Measurements from ENCODE around the gene HOXD4.

Gene HOXD4

GRCh38 chr2:176154576-176155252 lies 3.4 kb downstream of the HOXD4 start:
- Histone ChIP-seq H3K4me1 (ENCODE audit: control insufficient read depth, insufficient read depth, low read length) (peaks cover 17% of the 10 kb centered on the region), H3K36me3 (ENCODE audit: control insufficient read depth in 2 of 2, insufficient read depth in 1 of 2, low read length in 2 of 2) (peaks cover 0 to 40% of the 10 kb centered on the region in 2 experiments; a peak in 1 of 3 replicates), H3K9me3 (ENCODE audit: control insufficient read depth, insufficient read depth, low read depth, low read length) (no peaks in the 10 kb centered on the region), H3K27ac (ENCODE audit: extremely low read depth, low read depth, low read length) (no peak overlapping the region), H3K4me3 (ENCODE audit: low read depth, low read length) (no peak overlapping the region)
- ChIA-PET POLR2A (interaction anchor here (0.6 kb wide), 1 partner anchor 36 kb away, joined by 5 read pairs; no protein-coding TSS in a partner anchor), CTCF (interaction anchor here (0.6 to 2.9 kb wide), 5 partner anchors 12 to 300 kb away, joined by 3 to 17 read pairs (median 3); no protein-coding TSS in a partner anchor)
- TF ChIP-seq ZNF544 (tag by site-specific recombination; IDR thresholded peaks at IDR 0.05) (no peak), GLI2 (tag by site-specific recombination; IDR thresholded peaks at IDR 0.05; ENCODE audit: borderline replicate concordance, low read depth) (no peak), ZNF354C (tag by site-specific recombination; IDR thresholded peaks at IDR 0.05; ENCODE audit: borderline replicate concordance, low read depth) (no peak), PBX3 (CRISPR knock-in tag; IDR thresholded peaks at IDR 0.05) (no peak), ZBTB8A (tag by site-specific recombination; IDR thresholded peaks at IDR 0.05) (no peak), PRDM10 (tag by site-specific recombination; IDR thresholded peaks at IDR 0.05) (peak; percentile 65; the same call in 1 of the 2 replicates), WT1 (tag by site-specific recombination; IDR thresholded peaks at IDR 0.05) (no peak)

GRCh38 chr2:176155356-176156044 lies 4.2 kb downstream of the HOXD4 start:
- no peak overlapping the region for H3K4me3 ChIP-seq (ENCODE audit: low read depth, low read length)
- ChIA-PET CTCF (interaction anchor here (0.7 to 1.2 kb wide), 4 partner anchors 12 to 1466 kb away, joined by 3 to 4 read pairs (median 3); no protein-coding TSS in a partner anchor), POLR2A (interaction anchor here (1.0 to 1.3 kb wide), 2 partner anchors 15 to 499 kb away, joined by 3 read pairs; no protein-coding TSS in a partner anchor)
- no peak for TF ChIP-seq ZNF223 (tag by site-specific recombination; IDR thresholded peaks at IDR 0.05)
- TF ChIP-seq HOXC10 (CRISPR knock-in tag; IDR thresholded peaks at IDR 0.05): no peak
- no peak for TF ChIP-seq ZNF423 (tag by site-specific recombination; IDR thresholded peaks at IDR 0.05)
- no peak for TF ChIP-seq ZNF354C (tag by site-specific recombination; IDR thresholded peaks at IDR 0.05; ENCODE audit: borderline replicate concordance, low read depth)
- no peak for TF ChIP-seq GLIS1 (tag by site-specific recombination; IDR thresholded peaks at IDR 0.05)
- no peak for TF ChIP-seq ZNF596 (tag by site-specific recombination; IDR thresholded peaks at IDR 0.05)
- no peak for TF ChIP-seq ZNF837 (tag by site-specific recombination; IDR thresholded peaks at IDR 0.05)
- no peak for TF ChIP-seq KLF7 (tag by site-specific recombination; IDR thresholded peaks at IDR 0.05; ENCODE audit: borderline replicate concordance)
- no peak for TF ChIP-seq ZNF121 (tag by site-specific recombination; IDR thresholded peaks at IDR 0.05)
- no peak for TF ChIP-seq ZNF776 (tag by site-specific recombination; IDR thresholded peaks at IDR 0.05; ENCODE audit: borderline replicate concordance)
- TF ChIP-seq BCL11B (tag by site-specific recombination; IDR thresholded peaks at IDR 0.05; ENCODE audit: low read depth): no peak
- no peak for TF ChIP-seq ZNF76 (tag by site-specific recombination; IDR thresholded peaks at IDR 0.05; ENCODE audit: borderline replicate concordance, low read depth)
- no peak for TF ChIP-seq GFI1B (tag by site-specific recombination; IDR thresholded peaks at IDR 0.05)
- no peak for TF ChIP-seq MZF1 (tag by site-specific recombination; IDR thresholded peaks at IDR 0.05; ENCODE audit: borderline replicate concordance)
- H3K27ac ChIP-seq (ENCODE audit: extremely low read depth, low read depth, low read length): no peak overlapping the region
- H3K9me3 ChIP-seq (ENCODE audit: control insufficient read depth, insufficient read depth, low read depth, low read length): no peaks in the 10 kb centered on the region
- peaks cover 17% of the 10 kb centered on the region for H3K4me1 ChIP-seq (ENCODE audit: control insufficient read depth, insufficient read depth, low read length)
- H3K36me3 ChIP-seq (ENCODE audit: control insufficient read depth in 2 of 2, insufficient read depth in 1 of 2, low read length in 2 of 2): peaks cover 0 to 37% of the 10 kb centered on the region in 2 experiments; a peak in 1 of 3 replicates
